Uterus (tissue), 2 donors: ENCODE data around the gene LY6G6F.

ENCODE experiments used
- CTCF ChIP-seq, 4 experiments: fragments of 200-600 bp in 2 of 4; fragments of 450-650 bp in 2 of 4; sonication (generic) in 2 of 4; IDR thresholded peaks; one replicate each; pipeline ENCODE4 v1.5.1; 2016 to 2019; ENCODE audit warnings: antibody characterized with exemption in 4 of 4, mild to moderate bottlenecking in 2 of 4, moderate library complexity in 1 of 4
- POLR2A ChIP-seq, 2 donors: fragments of 450-650 bp; IDR thresholded peaks; one replicate each; pipeline ENCODE4 v1.6.1; 2016; ENCODE audit warnings: antibody characterized with exemption in 2 of 2, mild to moderate bottlenecking in 1 of 2, moderate library complexity in 1 of 2

DNA sequence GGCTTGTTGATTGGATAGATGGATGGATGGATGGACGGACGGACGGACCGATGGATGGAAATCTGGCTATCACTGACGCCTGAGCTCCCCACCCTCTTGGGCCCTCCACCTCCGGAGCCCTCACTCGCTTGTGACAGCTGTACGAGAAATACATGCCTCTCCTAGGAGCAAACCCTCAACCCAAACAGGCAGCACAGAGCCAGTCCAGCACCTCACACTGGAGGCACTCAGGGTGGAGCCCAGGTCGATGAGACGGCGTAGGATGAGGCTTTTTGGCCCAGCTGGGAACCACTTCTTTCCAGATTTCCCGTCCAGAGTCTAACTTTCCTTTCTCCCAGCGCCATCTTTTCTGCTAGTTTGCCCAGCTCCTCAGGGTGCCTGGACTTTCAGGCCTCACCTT lies 23.1 kb upstream of the LY6G6F start:
- TF ChIP-seq CTCF (IDR thresholded peaks at IDR 0.05) (no peak), POLR2A (IDR thresholded peaks at IDR 0.05) (no peak)
